Neural cell (in vitro differentiated cells): ENCODE results near the gene TCOF1. TPM values are rescaled to one million over a fixed set of nuclear protein-coding genes. Genes with fewer than 3 reads are reported as not detected.

Source experiments
- H2AFZ ChIP-seq: fragments of 200-600, 300-800 bp; sonication (generic), shearing (Covaris generic); 2 replicates; pipeline ENCODE4 v1.6.0; 2014; ENCODE audit warnings: low read depth, mild to moderate bottlenecking, antibody characterized with exemption, low read length, moderate library complexity
- H3F3A ChIP-seq: fragments of 200-600 bp; shearing (Covaris generic); 2 replicates; pipeline ENCODE4 v1.6.1; 2016; ENCODE audit warnings: mild to moderate bottlenecking, moderate library complexity, mixed read lengths, antibody characterized with exemption, low read length; ENCODE audit not compliant: insufficient read depth, poor library complexity, severe bottlenecking
- H3K27ac ChIP-seq: fragments of 200-600, 300-800 bp; sonication (generic), shearing (Covaris generic); 2 replicates; pipeline ENCODE4 v1.5.1; 2014; ENCODE audit warnings: mild to moderate bottlenecking, low read length, moderate library complexity
- H3K27me3 ChIP-seq: fragments of 300-800, 200-600 bp; sonication (generic), shearing (Covaris generic); 2 replicates; pipeline ENCODE4 v1.6.0; 2014; ENCODE audit warnings: mild to moderate bottlenecking, low read depth, low read length, moderate library complexity; ENCODE audit not compliant: insufficient read depth
- H3K36me3 ChIP-seq: fragments of 300-800, 200-600 bp; sonication (generic), shearing (Covaris generic); 2 replicates; pipeline ENCODE4 v1.5.1; 2014; ENCODE audit warnings: mild to moderate bottlenecking, antibody characterized with exemption, low read length, moderate library complexity; ENCODE audit not compliant: insufficient read depth
- H3K4me2 ChIP-seq: fragments of 300-800, 200-600 bp; sonication (generic), shearing (Covaris generic); 2 replicates; pipeline ENCODE4 v1.6.0; 2014; ENCODE audit warnings: mild to moderate bottlenecking, low read length
- H3K4me3 ChIP-seq: fragments of 300-800, 200-600 bp; sonication (generic), shearing (Covaris generic); 2 replicates; pipeline ENCODE4 v1.5.1; 2014; ENCODE audit warnings: mild to moderate bottlenecking, low read length, moderate library complexity
- H3K79me2 ChIP-seq: fragments of 200-600 bp; shearing (Covaris generic); replicated peaks from 2 replicates; pipeline ENCODE4 v1.6.0; 2014; ENCODE audit warnings: mild to moderate bottlenecking, low read length, moderate library complexity; ENCODE audit not compliant: insufficient read depth
- H3K9ac ChIP-seq: fragments of 300-800, 200-600 bp; sonication (generic), shearing (Covaris generic); 2 replicates; pipeline ENCODE4 v1.6.1; 2016; ENCODE audit warnings: mild to moderate bottlenecking, low read length, mixed read lengths
- H3K9me2 ChIP-seq: fragments of 200-600 bp; shearing (Covaris generic); 2 replicates; pipeline ENCODE4 v1.6.1; 2016; ENCODE audit warnings: mild to moderate bottlenecking, low read length, mixed read lengths; ENCODE audit not compliant: insufficient read depth
- H3K9me3 ChIP-seq: fragments of 200-600, 300-800 bp; sonication (generic), shearing (Covaris generic); 2 replicates; pipeline ENCODE4 v1.6.1; 2016; ENCODE audit warnings: mild to moderate bottlenecking, mixed run types, low read length, moderate library complexity, mixed read lengths
- H4K20me1 ChIP-seq: fragments of 200-600 bp; shearing (Covaris generic); 2 replicates; pipeline ENCODE4 v1.6.1; 2016; ENCODE audit warnings: mild to moderate bottlenecking, mixed run types; ENCODE audit not compliant: insufficient read depth
- EP300 ChIP-seq: fragments of 450-650 bp; conservative IDR thresholded peaks from 2 replicates; pipeline ENCODE4 v1.6.1; 2014; ENCODE audit warnings: antibody characterized with exemption, mild to moderate bottlenecking, moderate library complexity; ENCODE audit not compliant: poor library complexity, severe bottlenecking
- EZH2 ChIP-seq: fragments of 200-600, 300-800 bp; shearing (Covaris generic), sonication (generic); IDR thresholded peaks from 2 replicates; pipeline ENCODE4 v1.6.1; 2014; ENCODE audit warnings: antibody characterized with exemption, low read length, borderline replicate concordance, mild to moderate bottlenecking; ENCODE audit not compliant: insufficient read depth, poor library complexity, severe bottlenecking
- MXI1 ChIP-seq: fragments of 450-650 bp; conservative IDR thresholded peaks from 2 replicates; pipeline ENCODE4 v1.6.1; 2014; ENCODE audit warnings: antibody characterized with exemption, mild to moderate bottlenecking; ENCODE audit not compliant: poor library complexity, severe bottlenecking
- POLR2AphosphoS5 ChIP-seq: IDR thresholded peaks from 2 replicates; pipeline ENCODE4 v1.6.1; 2012
- RAD21 ChIP-seq: fragments of 450-650 bp; conservative IDR thresholded peaks from 2 replicates; pipeline ENCODE4 v1.6.1; 2014; ENCODE audit warnings: antibody characterized with exemption, mild to moderate bottlenecking, moderate library complexity
- SMC3 ChIP-seq: fragments of 450-650 bp; conservative IDR thresholded peaks from 2 replicates; pipeline ENCODE4 v1.6.1; 2014; ENCODE audit warnings: antibody characterized with exemption, mild to moderate bottlenecking, moderate library complexity; ENCODE audit not compliant: poor library complexity
- TAF1 ChIP-seq: IDR thresholded peaks from 2 replicates; pipeline ENCODE4 v1.6.1; 2012; ENCODE audit warnings: low read depth
- polyA plus RNA-seq: library from polyadenylated mRNA; depleted of rRNA; stranded (reverse); fragments of >200 nt; gene quantifications from 2 replicates; pipeline ENCODE4 v1.2.3, GENCODE V29; 2014
- TF ChIP-seq, protein P1 (sequence below): fragments of 450-650 bp; IDR thresholded peaks from 2 replicates; pipeline ENCODE4 v1.5.1; 2014; ENCODE audit warnings: antibody characterized with exemption, mild to moderate bottlenecking, moderate library complexity; ENCODE audit not compliant: poor library complexity, severe bottlenecking
- TF ChIP-seq, protein P2 (sequence below): IDR thresholded peaks from 2 replicates; pipeline ENCODE4 v1.6.1; 2012; ENCODE audit warnings: borderline replicate concordance

Gene TCOF1
- polyA plus RNA-seq, 1 donor from 2014 or later, result 6.5 TPM

DNA sequence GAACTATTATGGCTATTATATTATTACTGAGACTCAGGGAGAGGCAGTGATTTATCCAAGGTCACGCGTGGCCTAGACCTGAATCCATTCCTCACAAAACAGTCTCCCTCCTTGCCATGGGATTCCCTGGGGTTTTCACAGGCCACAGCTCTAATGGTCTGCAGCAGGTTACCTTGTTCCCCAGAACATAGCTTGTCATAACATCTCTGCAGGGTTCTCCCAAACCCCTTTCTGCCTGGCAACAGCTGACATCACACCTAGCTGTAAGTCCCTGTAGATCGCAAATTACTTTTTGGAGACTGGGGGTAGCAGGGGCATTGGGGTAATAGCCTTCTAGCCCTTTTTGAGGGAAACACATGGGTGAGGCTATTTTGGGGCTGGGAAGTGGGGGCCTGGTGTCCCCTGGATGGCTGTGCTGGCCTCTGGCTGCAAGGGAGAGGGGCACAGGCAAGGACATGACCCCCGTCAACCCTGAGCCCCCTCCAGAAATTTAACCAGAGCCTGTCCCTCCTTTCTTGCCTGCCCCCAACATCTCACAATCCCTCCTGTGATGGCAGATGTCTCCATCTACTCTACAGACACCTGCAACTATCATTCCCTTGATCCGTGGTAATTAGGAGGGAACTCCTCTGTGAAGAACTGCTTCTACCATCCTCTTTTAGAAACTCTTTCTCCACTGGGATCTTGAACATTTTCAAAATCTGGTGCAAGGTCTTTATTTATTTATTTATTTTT lies 53.9 kb downstream of the TCOF1 start:
- H3K27ac ChIP-seq, result no peak overlapping the region
- H3K9ac ChIP-seq, result no peak overlapping the region
- H3K4me2 ChIP-seq, result no peak overlapping the region

DNA sequence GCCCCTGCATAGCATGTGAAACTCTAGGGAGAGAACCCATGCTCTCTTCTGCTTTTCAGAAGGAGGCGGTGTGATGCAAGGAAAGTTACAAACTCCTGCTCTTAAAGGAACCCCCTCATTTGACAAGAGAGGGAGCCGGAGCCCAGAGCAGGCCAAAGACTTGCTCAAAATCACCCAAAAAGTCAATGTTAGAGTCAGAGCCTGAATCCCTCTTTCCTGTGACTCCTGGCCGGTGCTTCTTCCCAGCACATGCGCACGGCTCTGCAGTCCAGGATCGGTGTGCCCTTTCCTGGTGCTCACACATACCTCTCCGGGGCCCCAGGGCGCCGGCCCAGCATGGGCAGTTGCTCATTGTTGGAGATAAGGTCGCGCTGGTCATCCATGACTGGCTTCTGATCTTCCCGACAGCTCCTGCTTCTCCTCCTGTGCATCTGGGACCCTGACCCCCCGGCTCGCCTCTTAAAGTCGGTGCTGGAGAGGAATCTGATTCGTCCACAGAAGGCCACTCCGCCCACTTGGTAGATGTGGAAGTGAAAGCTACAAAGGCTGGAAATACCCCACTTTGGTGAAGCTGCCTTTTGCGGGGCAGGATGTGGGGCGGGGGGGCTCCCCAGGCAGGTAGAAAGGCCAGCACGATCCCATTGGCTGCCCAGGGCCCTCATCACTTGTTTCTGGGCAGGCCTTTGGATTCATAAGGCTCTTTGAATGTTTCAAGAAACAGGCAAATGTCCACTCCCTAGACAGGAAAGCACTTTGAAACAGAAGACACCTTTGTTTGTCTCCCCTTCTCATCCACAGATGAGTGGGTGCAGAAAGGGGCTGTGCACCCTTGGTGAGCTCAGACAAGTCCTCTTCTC lies 55.0 kb downstream of the TCOF1 start, which contains the start of gene CD74:
TSS of gene CD74 (minus strand) at position 592 of the 857 bp plus-strand sequence. CDS start at position 431, 161 bp downstream.
- Histone ChIP-seq H2AFZ (no peak within 1 kb of the TSS), H3F3A (no peaks in the 10 kb centered on the region), H3K27me3 (no peaks in the 10 kb centered on the region), H3K4me2 (no peak within 1 kb of the TSS), H3K9me3 (no peaks in the 10 kb centered on the region), H3K9ac (no peak within 1 kb of the TSS), H3K36me3 (no peaks in the 10 kb centered on the region), H3K79me2 (no peaks in the 10 kb centered on the region), H4K20me1 (no peaks in the 10 kb centered on the region), H3K4me3 (no peak within 1 kb of the TSS), H3K27ac (no peak within 1 kb of the TSS), H3K9me2 (no peaks in the 10 kb centered on the region)
- no peak for TF ChIP-seq TAF1
- no peak for TF ChIP-seq EZH2
- TF ChIP-seq, protein P1, sequence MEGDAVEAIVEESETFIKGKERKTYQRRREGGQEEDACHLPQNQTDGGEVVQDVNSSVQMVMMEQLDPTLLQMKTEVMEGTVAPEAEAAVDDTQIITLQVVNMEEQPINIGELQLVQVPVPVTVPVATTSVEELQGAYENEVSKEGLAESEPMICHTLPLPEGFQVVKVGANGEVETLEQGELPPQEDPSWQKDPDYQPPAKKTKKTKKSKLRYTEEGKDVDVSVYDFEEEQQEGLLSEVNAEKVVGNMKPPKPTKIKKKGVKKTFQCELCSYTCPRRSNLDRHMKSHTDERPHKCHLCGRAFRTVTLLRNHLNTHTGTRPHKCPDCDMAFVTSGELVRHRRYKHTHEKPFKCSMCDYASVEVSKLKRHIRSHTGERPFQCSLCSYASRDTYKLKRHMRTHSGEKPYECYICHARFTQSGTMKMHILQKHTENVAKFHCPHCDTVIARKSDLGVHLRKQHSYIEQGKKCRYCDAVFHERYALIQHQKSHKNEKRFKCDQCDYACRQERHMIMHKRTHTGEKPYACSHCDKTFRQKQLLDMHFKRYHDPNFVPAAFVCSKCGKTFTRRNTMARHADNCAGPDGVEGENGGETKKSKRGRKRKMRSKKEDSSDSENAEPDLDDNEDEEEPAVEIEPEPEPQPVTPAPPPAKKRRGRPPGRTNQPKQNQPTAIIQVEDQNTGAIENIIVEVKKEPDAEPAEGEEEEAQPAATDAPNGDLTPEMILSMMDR, result no peak
- no peak for TF ChIP-seq RAD21
- no peak for TF ChIP-seq POLR2AphosphoS5
- TF ChIP-seq EP300, result no peak
- TF ChIP-seq SMC3, result no peak
- TF ChIP-seq MXI1, result no peak

More for the DNA sequence above, 53.9 kb downstream of the TCOF1 start:
- no peak overlapping the region for H2AFZ ChIP-seq
- no peaks in the 10 kb centered on the region for H3K36me3 ChIP-seq
- H3F3A ChIP-seq, result no peaks in the 10 kb centered on the region
- H3K79me2 ChIP-seq, result no peaks in the 10 kb centered on the region
- TF ChIP-seq RAD21, result no peak
- no peak for TF ChIP-seq TAF1
- TF ChIP-seq MXI1, result no peak
- TF ChIP-seq SMC3, result no peak
- no peak for TF ChIP-seq EP300
- TF ChIP-seq, protein P2, sequence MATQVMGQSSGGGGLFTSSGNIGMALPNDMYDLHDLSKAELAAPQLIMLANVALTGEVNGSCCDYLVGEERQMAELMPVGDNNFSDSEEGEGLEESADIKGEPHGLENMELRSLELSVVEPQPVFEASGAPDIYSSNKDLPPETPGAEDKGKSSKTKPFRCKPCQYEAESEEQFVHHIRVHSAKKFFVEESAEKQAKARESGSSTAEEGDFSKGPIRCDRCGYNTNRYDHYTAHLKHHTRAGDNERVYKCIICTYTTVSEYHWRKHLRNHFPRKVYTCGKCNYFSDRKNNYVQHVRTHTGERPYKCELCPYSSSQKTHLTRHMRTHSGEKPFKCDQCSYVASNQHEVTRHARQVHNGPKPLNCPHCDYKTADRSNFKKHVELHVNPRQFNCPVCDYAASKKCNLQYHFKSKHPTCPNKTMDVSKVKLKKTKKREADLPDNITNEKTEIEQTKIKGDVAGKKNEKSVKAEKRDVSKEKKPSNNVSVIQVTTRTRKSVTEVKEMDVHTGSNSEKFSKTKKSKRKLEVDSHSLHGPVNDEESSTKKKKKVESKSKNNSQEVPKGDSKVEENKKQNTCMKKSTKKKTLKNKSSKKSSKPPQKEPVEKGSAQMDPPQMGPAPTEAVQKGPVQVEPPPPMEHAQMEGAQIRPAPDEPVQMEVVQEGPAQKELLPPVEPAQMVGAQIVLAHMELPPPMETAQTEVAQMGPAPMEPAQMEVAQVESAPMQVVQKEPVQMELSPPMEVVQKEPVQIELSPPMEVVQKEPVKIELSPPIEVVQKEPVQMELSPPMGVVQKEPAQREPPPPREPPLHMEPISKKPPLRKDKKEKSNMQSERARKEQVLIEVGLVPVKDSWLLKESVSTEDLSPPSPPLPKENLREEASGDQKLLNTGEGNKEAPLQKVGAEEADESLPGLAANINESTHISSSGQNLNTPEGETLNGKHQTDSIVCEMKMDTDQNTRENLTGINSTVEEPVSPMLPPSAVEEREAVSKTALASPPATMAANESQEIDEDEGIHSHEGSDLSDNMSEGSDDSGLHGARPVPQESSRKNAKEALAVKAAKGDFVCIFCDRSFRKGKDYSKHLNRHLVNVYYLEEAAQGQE, result no peak
- TF ChIP-seq POLR2AphosphoS5, result no peak
- TF ChIP-seq, protein P1, result no peak
- TF ChIP-seq EZH2, result no peak
- H3K4me3 ChIP-seq, result no peak overlapping the region
- H3K9me3 ChIP-seq, result no peaks in the 10 kb centered on the region
- no peaks in the 10 kb centered on the region for H3K9me2 ChIP-seq
- no peaks in the 10 kb centered on the region for H4K20me1 ChIP-seq
- H3K27me3 ChIP-seq, result no peaks in the 10 kb centered on the region
